ENCODE measurements around the gene RABGGTA. TPM values are rescaled to one million over a fixed set of nuclear protein-coding genes. Genes with fewer than 3 reads are reported as not detected.

The RABGGTA gene
- total RNA-seq, 4 donors from 2014 or later = 20.9 to 32.8 (median 28.0) TPM

DNA sequence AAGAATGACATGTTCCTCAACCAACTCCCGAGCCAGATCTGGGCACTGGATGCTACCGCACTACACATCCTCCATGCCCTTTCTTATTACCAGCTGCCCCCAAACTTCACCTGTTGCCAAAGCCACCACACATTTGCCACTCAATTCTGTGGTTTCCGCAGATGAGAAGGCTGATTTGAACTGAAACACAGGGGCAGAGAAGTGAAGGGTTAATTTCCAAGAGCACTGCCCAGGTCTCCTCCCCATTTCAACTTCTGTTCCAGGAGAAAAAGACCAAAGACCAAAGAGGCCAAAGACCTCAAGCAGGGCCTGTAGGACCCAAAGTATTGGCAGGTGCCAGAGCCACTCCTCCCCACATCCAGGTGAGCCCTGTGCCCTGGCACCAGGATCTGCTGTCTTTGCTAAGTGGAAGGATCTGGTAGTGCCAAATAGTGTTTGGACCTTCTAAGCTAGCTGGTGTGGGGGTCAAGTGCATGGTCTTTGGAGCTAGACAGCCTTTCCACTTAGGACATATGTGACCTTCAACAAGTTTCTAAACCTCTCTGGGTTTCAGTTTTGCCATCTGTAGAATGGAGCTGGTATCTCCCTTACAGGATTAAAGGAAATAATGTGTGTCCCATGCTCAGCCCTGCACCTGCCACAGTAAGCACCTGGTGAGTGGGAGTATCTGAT is 20.2 kb upstream of the RABGGTA start:
- no peaks in the 10 kb centered on the region for H3K9me3 ChIP-seq
- H3K36me3 ChIP-seq = peaks cover 0 to 31% of the 10 kb centered on the region in 2 donors
- in situ Hi-C loops (cut with MboI; ENCODE audit: low sequenced_read_pairs in 4 of 4) = loop anchor here in 1 of 4 donors (10.0 kb wide), 1 partner anchor 47 kb away; the partner anchor contains the start of gene TINF2
- intact Hi-C loops (cut with DNase I; ENCODE audit: low total_unique reads) = loop anchor here (10.0 kb wide), 1 partner anchor 127 kb away; the partner anchor contains the start of gene IRF9
- H3K4me3 ChIP-seq = no peak overlapping the region
- H3K27ac ChIP-seq = no peak overlapping the region
- no peak for TF ChIP-seq POLR2A (IDR thresholded peaks at IDR 0.05)
- TF ChIP-seq, protein P1, sequence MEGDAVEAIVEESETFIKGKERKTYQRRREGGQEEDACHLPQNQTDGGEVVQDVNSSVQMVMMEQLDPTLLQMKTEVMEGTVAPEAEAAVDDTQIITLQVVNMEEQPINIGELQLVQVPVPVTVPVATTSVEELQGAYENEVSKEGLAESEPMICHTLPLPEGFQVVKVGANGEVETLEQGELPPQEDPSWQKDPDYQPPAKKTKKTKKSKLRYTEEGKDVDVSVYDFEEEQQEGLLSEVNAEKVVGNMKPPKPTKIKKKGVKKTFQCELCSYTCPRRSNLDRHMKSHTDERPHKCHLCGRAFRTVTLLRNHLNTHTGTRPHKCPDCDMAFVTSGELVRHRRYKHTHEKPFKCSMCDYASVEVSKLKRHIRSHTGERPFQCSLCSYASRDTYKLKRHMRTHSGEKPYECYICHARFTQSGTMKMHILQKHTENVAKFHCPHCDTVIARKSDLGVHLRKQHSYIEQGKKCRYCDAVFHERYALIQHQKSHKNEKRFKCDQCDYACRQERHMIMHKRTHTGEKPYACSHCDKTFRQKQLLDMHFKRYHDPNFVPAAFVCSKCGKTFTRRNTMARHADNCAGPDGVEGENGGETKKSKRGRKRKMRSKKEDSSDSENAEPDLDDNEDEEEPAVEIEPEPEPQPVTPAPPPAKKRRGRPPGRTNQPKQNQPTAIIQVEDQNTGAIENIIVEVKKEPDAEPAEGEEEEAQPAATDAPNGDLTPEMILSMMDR (IDR thresholded peaks at IDR 0.05 in 4 of 5, conservative IDR thresholded peaks at IDR 0.05 in 1 of 5) = no peak
- H3K4me1 ChIP-seq = no peaks in the 10 kb centered on the region
- no peak for ATAC-seq
- no peaks in the 10 kb centered on the region for H3K27me3 ChIP-seq
- no peak for DNase-seq

DNA sequence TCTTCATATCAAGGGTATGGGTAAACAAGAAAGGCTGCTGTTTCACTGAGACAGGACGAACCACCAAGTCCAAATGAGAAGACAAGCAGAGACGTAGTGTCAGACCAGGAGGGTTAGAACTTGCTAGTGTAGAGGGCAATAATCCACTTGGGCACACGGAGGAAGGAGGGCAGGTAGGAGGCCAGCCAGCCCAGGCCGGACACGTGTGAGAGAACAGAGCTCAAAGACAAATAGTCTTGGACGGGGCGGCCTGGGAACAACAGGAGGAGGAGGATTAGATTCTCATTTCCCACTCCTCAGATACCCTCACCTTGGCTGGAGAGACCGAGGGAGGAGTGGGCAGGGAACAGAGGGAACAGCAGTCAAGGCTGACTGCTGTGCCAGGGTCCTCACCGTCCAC is 19.3 kb upstream of the RABGGTA start:
- Histone ChIP-seq H3K4me1 (no peaks in the 10 kb centered on the region), H3K27ac (no peak overlapping the region), H3K36me3 (peaks cover 0 to 31% of the 10 kb centered on the region in 2 donors), H3K27me3 (no peaks in the 10 kb centered on the region), H3K9me3 (no peaks in the 10 kb centered on the region), H3K4me3 (no peak overlapping the region)
- DNase-seq (no peak), ATAC-seq (no peak)
- in situ Hi-C loops (cut with MboI; ENCODE audit: low sequenced_read_pairs in 4 of 4) = loop anchor here in 1 of 4 donors (10.0 kb wide), 1 partner anchor 46 kb away; the partner anchor contains the start of gene TINF2
- intact Hi-C loops (cut with DNase I; ENCODE audit: low total_unique reads) = loop anchor here (10.0 kb wide), 1 partner anchor 126 kb away; the partner anchor contains the start of gene IRF9
- no peak for TF ChIP-seq POLR2A (IDR thresholded peaks at IDR 0.05)
- TF ChIP-seq, protein P1 (IDR thresholded peaks at IDR 0.05 in 4 of 5, conservative IDR thresholded peaks at IDR 0.05 in 1 of 5) = no peak

DNA sequence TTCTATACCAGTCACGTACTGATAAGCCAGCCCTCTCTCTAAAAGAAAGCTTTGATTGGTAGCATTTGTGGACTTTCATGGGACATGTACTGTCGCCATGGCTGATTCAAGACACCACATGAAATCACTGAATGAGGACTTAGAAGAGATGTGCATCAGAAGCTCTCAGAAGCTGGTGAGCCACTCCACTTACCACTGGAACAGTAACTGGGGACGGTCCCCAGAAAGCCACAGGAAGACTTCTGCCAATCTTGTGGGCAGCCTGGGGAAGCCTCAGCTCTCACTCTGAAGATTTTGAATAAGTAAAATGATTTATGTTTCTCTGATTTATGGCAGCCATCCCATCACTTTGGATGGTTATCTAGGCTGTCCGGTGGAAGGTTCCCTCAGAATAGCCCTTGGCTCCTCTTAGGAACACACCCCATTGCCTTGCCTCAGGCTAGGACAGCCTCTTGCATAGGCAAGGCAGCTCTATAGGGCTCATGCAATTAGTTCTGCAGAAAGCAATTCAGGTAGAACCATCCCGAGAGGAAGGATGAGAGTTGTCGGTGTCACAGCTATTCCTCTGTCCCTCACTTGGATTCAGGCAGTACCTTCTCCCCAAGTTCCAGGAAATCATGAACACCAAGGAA is 18.4 kb upstream of the RABGGTA start:
- H3K9me3 ChIP-seq = no peaks in the 10 kb centered on the region
- TF ChIP-seq, protein P1 (IDR thresholded peaks at IDR 0.05 in 4 of 5, conservative IDR thresholded peaks at IDR 0.05 in 1 of 5) = no peak
- TF ChIP-seq POLR2A (IDR thresholded peaks at IDR 0.05) = no peak
- H3K4me3 ChIP-seq = no peak overlapping the region
- no peak overlapping the region for H3K27ac ChIP-seq
- DNase-seq = no peak
- no peak for ATAC-seq
- H3K27me3 ChIP-seq = no peaks in the 10 kb centered on the region
- in situ Hi-C loops (cut with MboI; ENCODE audit: low sequenced_read_pairs in 4 of 4) = loop anchor here in 1 of 4 donors (10.0 kb wide), 1 partner anchor 45 kb away; the partner anchor contains the start of gene TINF2
- H3K36me3 ChIP-seq = peaks cover 0 to 31% of the 10 kb centered on the region in 2 donors
- intact Hi-C loops (cut with DNase I; ENCODE audit: low total_unique reads) = loop anchor here (10.0 kb wide), 1 partner anchor 125 kb away; the partner anchor contains the start of gene IRF9
- H3K4me1 ChIP-seq = no peaks in the 10 kb centered on the region

DNA sequence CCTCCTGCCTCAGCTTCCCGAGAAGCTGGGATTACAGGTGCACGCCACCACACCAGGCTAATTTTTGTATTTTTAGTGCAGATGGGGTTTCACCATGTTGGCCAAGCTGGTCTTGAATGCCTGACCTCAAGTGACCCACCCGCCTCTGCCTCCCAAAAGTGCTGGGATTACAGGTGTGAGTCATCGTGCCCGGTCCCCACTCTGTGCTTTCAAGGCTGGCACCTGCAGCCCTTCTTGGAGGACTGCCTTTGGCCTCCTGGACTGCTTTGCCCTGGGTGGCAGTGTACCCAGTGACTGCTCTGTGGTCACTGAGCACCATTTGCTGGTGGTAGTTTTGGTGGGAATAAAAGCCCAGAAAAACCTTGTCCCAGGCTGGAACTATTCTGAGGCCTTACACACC is 15.6 kb upstream of the RABGGTA start:
- ATAC-seq = no peak
- peaks cover 0 to 24% of the 10 kb centered on the region in 2 donors for H3K36me3 ChIP-seq
- intact Hi-C loops (cut with DNase I; ENCODE audit: low total_unique reads) = no loop called here

More for the DNA sequence above, 15.6 kb upstream of the RABGGTA start:
- no peaks in the 10 kb centered on the region for H3K4me1 ChIP-seq
- no peak overlapping the region for H3K27ac ChIP-seq
- no peak overlapping the region for H3K4me3 ChIP-seq
- no peak for DNase-seq
- TF ChIP-seq, protein P1 (IDR thresholded peaks at IDR 0.05 in 4 of 5, conservative IDR thresholded peaks at IDR 0.05 in 1 of 5) = no peak
- TF ChIP-seq POLR2A (IDR thresholded peaks at IDR 0.05) = no peak
- in situ Hi-C loops (cut with MboI; ENCODE audit: low sequenced_read_pairs in 4 of 4) = no loop called here
- H3K9me3 ChIP-seq = no peaks in the 10 kb centered on the region
- no peaks in the 10 kb centered on the region for H3K27me3 ChIP-seq

Measured in gastrocnemius medialis (tissue), 4 donors.